Suppressor macrophage treated with lipopolysaccharide for 4 hours (primary cell): ENCODE data around the gene LOXHD1.

ENCODE experiments used
- DNase-seq: peaks from one replicate; pipeline ENCODE4 v3.0.0-alpha.2; 2020

The LOXHD1 gene

GRCh38 chr18:46627136-46627535 is 29.9 kb downstream of the LOXHD1 start:
- DNase-seq, result no peak

- no peak for DNase-seq
Measured at GRCh38 chr18:46625069-46625468, 32.0 kb downstream of the LOXHD1 start.

GRCh38 chr18:46624127-46624526 is 32.9 kb downstream of the LOXHD1 start:
- DNase-seq, result no peak

GRCh38 chr18:46623541-46623940 is 33.5 kb downstream of the LOXHD1 start:
- DNase-seq, result no peak

- DNase-seq, result peak; percentile 10
Measured at GRCh38 chr18:46622999-46623398, 34.0 kb downstream of the LOXHD1 start.

GRCh38 chr18:46622451-46622850 is 34.6 kb downstream of the LOXHD1 start:
- no peak for DNase-seq

- no peak for DNase-seq
Measured at GRCh38 chr18:46621871-46622270, 35.1 kb downstream of the LOXHD1 start.

GRCh38 chr18:46621111-46621766 is 35.8 kb downstream of the LOXHD1 start:
- no peak for DNase-seq

GRCh38 chr18:46619559-46619958 is 37.5 kb downstream of the LOXHD1 start:
- no peak for DNase-seq

- DNase-seq, result no peak
Measured at GRCh38 chr18:46615720-46616119, 41.3 kb downstream of the LOXHD1 start.

GRCh38 chr18:46609048-46609447 is 48.0 kb downstream of the LOXHD1 start:
- no peak for DNase-seq

GRCh38 chr18:46607926-46608325 is 49.1 kb downstream of the LOXHD1 start:
- DNase-seq, result no peak

- DNase-seq, result peak; percentile 26
Measured at GRCh38 chr18:46601141-46601805, 55.7 kb downstream of the LOXHD1 start.

GRCh38 chr18:46596119-46596518 is 60.9 kb downstream of the LOXHD1 start:
- no peak for DNase-seq

- no peak for DNase-seq
Measured at GRCh38 chr18:46591783-46592391, 65.1 kb downstream of the LOXHD1 start.

GRCh38 chr18:46590103-46590502 is 66.9 kb downstream of the LOXHD1 start:
- DNase-seq, result no peak

GRCh38 chr18:46588971-46589660 is 67.9 kb downstream of the LOXHD1 start:
- no peak for DNase-seq

GRCh38 chr18:46587600-46587999 is 69.4 kb downstream of the LOXHD1 start:
- no peak for DNase-seq

- DNase-seq, result no peak
Measured at GRCh38 chr18:46583711-46584110, 73.3 kb downstream of the LOXHD1 start.

- DNase-seq, result no peak
Measured at GRCh38 chr18:46581648-46582047, 75.4 kb downstream of the LOXHD1 start.

GRCh38 chr18:46578987-46579386 is 78.0 kb downstream of the LOXHD1 start:
- no peak for DNase-seq

GRCh38 chr18:46577546-46577945 is 79.5 kb downstream of the LOXHD1 start:
- DNase-seq, result no peak

GRCh38 chr18:46575851-46576250 is 81.2 kb downstream of the LOXHD1 start:
- DNase-seq, result no peak

GRCh38 chr18:46574743-46575115 is 82.3 kb downstream of the LOXHD1 start:
- peak; percentile 17 for DNase-seq
